Hepatic stellate cell (primary cell): ENCODE results near the gene ADGRL3.
"Not testable (repeated sequence)": the region's sequence is repeated elsewhere in the genome, so short reads cannot be mapped to it uniquely, and the experiment has no call there.

Experiments
- DNase-seq: peaks from one replicate; pipeline ENCODE4 v3.0.0; 2011; ENCODE audit warnings: low spot score

Gene ADGRL3

GRCh38 chr4:61205066-61205465 lies 4.9 kb downstream of the ADGRL3 start:
- DNase-seq: no peak

DNA sequence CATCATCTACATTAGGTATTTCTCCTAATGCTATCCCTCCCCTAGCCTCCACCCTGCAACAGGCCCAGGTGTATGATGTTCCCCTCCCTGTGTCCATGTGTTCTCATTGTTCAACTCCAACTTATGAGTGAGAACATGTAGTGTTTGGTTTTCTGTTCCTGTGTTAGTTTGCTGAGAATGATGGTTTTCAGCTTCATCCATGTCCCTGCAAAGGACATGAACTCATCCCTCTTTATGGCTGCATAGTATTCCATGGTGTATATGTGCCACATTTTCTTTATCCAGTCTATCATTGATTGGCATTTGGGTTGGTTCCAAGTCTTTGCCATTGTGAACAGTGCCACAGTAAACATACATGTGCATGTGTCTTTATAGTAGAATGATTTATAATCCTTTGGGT lies 7.0 kb downstream of the ADGRL3 start:
- not testable (repeated sequence) for DNase-seq

DNA sequence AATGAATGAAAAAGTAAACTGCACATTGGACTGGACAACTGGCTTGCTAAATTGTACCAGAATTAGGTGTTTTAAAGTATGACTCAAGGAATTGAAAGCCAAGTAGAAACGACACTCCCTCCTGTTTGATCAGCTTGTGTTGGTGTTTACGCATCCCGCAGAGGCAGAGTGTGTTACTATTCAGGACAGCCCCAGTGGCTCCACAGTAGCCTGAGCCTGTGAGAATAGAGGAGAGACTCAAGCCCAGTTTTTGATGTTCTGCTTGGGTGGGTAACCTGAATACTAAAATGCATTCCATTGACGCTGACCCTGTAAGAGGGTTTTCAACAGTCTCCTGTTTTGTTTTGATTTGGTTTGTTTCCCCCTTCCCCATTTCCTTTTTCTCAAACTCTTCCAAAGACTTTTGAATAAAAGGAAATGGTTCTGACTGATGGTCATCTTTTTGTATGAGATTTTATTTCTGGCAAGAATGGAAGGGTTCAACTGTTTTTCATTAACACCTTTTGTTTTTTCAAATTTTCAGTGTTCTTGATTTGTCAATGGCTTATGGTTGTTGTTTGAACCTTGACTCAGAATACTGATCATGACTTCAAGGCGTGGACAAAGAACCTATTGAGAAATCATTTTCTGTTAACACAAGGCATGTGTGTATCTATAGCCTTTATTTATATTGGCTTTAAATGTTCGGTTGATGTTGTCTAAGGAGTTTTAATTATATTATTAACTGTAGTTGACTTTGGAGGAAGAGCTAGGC lies 10.2 kb downstream of the ADGRL3 start:
- DNase-seq: no peak

DNA sequence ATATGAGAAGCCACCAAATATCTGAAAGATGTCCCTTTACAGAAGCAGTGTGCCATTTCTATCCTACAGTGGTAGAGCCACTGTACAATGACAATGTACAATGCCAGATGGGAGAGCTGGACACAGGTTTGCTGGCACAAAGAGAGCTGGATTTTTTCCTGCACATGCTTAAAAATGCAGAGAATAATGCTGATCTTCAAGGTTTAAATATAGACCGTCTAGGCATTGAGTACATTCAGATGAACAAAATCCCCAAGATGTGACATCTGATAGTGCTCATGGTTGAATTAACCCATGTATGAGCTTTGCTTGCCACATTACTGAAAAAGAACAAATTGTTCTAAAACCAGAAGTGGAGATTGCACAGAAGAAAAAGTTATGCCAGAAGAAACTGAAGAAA lies 11.7 kb downstream of the ADGRL3 start:
- no peak for DNase-seq

GRCh38 chr4:61212788-61213187 lies 12.7 kb downstream of the ADGRL3 start:
- DNase-seq: no peak

DNA sequence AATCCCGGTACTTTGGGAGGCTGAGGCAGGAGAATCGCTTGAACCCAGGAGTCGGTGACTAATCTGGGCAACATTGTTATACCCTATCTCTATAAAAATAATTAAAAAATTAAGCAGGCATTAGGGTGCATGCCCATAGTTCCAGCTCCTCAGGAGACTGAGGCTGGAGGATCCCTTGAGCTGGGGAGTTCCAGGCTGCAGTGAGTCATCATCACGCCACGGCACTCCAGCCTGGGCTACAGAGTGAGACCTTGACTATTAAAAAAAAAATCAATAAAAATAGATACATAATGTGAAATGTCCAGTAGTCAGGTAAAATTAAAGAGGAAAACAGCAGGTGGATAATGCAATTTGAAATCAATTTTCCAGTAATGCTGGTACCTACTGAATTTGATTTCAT lies 14.6 kb downstream of the ADGRL3 start:
- no peak for DNase-seq

GRCh38 chr4:61217222-61217621 lies 17.1 kb downstream of the ADGRL3 start:
- no peak for DNase-seq

- DNase-seq: no peak
These were observed 20.4 kb downstream of the ADGRL3 start for GRCh38 chr4:61220556-61220955.

DNA sequence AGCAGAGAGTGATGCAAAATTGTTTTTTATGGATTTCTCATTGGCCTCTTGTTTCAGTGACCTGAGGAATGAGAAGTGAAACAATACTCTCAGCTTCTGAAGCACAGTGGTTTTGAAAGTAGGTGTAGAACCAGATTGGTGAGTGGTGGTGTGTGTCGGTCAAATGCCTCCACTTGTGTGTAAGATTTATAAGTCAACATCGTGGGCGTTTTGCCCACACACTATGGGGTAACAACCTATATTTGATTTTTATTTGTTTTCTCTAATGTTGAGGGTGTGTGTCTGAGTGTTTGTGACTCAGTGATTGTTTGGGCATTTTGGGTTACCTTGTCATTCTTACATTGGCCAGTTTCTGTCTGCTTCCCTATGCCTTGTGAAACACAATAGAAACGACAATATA lies 23.3 kb downstream of the ADGRL3 start:
- DNase-seq: no peak

- DNase-seq: no peak
These were observed 24.4 kb downstream of the ADGRL3 start for GRCh38 chr4:61224573-61224972.

GRCh38 chr4:61225656-61226055 lies 25.5 kb downstream of the ADGRL3 start:
- no peak for DNase-seq

- DNase-seq: no peak
These were observed 31.3 kb downstream of the ADGRL3 start for GRCh38 chr4:61231421-61231820.

GRCh38 chr4:61239250-61239649 lies 39.1 kb downstream of the ADGRL3 start:
- DNase-seq: no peak

GRCh38 chr4:61243962-61244361 lies 43.8 kb downstream of the ADGRL3 start:
- no peak for DNase-seq

DNA sequence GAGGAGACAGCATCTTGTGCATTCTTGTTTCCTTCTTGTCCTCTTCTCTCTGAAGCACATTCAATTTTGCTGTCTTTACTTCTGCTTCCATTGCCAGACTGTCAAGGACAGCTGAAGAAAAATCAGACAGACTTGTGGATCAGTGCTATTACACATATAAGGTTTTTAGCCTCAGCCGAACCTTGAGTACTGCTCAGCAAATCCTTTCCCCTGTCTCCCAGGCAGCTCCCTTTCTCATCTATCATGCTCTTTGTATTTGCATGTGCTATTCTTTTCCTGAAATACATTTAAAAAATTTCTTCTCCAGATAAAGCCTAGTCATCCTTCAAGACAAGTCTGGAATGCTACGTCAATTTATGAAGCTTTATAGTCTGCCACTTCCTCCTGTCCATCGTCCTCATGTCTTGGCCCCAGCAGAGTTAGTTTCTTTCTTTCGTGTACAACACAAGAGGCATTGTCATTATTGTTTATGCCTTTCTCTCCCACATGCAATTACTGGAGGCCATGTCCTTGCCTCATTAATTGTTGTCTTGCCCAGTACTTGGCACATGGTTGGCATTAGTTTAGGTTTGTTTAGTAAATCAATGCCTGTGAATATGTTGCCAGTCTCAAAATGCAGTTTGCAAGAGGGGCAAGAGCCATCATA lies 45.1 kb downstream of the ADGRL3 start:
- no peak for DNase-seq

GRCh38 chr4:61246034-61246433 lies 45.9 kb downstream of the ADGRL3 start:
- DNase-seq: no peak

- DNase-seq: no peak
These were observed 48.6 kb downstream of the ADGRL3 start for GRCh38 chr4:61248705-61249104.

DNA sequence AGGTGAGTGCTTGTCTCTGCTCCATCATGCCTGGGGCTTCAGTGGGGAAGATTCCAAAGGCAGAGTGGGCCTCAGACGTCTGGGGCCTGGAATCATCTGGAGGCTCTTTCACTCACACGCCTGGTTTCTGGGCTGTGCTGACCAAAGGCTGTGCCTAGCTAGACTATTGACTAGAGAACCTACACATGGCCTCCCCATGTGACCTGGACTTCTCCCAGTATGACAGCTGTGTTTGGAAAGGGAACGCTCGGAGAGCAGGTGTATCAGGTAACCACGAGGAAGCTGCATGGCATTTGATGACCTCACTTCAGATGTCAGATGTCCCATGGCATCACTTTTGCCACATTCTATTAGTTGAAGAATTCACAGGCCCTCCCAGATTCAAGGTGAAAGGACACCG lies 51.0 kb downstream of the ADGRL3 start:
- DNase-seq: no peak

GRCh38 chr4:61254406-61254805 lies 54.3 kb downstream of the ADGRL3 start:
- DNase-seq: no peak

- no peak for DNase-seq
These were observed 73.1 kb downstream of the ADGRL3 start for GRCh38 chr4:61273233-61273632.

DNA sequence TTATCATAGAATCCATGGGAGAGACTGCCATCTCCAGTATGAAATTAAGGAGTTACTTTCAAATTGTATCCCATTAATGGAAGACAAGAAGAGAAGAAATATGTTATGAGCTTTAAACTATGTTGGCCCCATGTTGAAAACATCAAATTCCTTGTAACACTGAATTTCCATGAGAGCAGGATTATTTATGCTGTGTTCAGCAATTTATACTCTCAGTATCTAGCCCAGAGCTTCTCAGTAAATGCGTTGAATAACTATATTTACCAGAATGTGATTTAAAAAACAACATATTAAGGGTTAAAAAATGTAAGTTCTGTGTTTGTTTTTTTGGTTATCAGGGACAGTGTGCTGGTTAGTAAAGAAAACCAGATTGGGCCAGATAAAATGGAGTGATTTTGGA lies 74.2 kb downstream of the ADGRL3 start:
- DNase-seq: no peak

DNA sequence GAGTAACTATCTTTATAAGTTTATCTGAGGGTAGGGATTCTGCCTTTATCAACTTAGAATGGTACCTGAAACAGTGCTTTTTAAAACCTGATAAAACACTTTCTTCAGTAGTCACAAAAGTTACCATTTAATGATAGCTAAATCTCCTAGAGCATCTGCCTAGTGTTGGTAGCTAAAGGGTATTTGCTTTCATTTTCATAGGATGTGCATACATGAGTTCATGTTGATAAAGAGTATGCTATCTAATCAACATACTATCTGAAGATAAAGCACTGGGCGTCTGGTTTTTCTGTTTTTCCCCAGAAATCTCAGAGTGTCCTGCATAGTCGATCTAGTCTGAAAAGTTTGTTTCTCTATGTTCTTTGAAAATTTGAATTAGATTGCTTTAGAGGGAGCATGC lies 75.1 kb downstream of the ADGRL3 start:
- no peak for DNase-seq

DNA sequence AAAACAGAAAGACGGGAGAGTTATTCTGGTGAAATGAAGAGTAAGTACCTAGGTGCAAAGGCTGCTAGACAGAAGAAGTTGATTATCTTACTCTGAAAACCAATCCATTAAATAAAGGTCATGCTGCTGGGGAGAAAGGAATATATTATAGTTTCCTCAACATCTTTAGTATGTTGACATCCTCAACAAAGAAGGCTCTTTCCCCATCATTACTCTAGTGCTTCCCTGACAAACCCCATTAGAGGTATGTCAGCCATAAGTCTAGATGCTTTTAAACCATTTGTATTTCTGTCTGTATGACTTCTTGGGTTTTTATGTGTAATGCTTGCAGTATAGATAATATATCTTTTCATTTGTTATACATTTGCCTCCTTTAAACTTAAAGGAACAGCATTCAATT lies 75.9 kb downstream of the ADGRL3 start:
- DNase-seq: no peak
